ENCODE data around the gene PPIG.

Gene PPIG

DNA sequence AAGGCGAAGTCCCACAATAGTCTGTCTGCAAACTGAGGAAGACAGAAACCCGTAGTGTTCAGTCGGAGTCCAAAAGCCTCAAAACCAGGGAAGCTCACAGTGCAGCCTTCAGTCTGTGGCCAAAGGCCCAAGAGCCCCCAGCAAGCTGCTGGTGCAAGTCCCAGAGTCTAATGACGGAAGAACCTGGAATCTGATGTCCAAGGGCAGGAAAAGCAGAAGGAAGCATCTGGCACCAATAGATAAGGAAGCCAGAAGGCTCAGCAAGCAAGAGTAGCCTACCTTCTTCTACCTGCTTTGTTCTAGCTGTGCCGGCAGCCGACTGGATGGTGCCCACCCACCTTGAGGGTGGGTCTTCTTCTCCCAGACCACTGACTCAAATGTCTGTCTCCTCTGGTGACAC, 88.3 kb downstream of the PPIG start:
- H3K4me2 ChIP-seq (ENCODE audit: insufficient read depth, low read length, poor library complexity, severe bottlenecking): no peak overlapping the region
- peaks cover 0 to 3% of the 10 kb centered on the region in 2 donors for H3K4me1 ChIP-seq (ENCODE audit: control insufficient read depth in 2 of 2, insufficient read depth in 1 of 2, low read depth in 1 of 2, low read length in 2 of 2)
- H2AK5ac ChIP-seq (ENCODE audit: low read depth, low read length): no peak overlapping the region
- H3K9ac ChIP-seq (ENCODE audit: low read depth, low read length, poor library complexity): no peak overlapping the region
- no peak overlapping the region for H3K23ac ChIP-seq (ENCODE audit: low read depth, low read length, poor library complexity)
- no peak overlapping the region for H2BK15ac ChIP-seq (ENCODE audit: low read length)
- DNase-seq (ENCODE audit: low spot score): no peak
- H2BK5ac ChIP-seq (ENCODE audit: low read length): no peak overlapping the region
- no peaks in the 10 kb centered on the region for H3K9me3 ChIP-seq (replicated peaks in 1 of 2; ENCODE audit: control insufficient read depth in 2 of 2, insufficient read depth in 1 of 2, low read depth in 1 of 2, low read length in 2 of 2)
- no peak overlapping the region for H3K18ac ChIP-seq (ENCODE audit: low read length)
- no peak overlapping the region for H3K27ac ChIP-seq (replicated peaks; ENCODE audit: low read length)
- no peaks in the 10 kb centered on the region for H3K27me3 ChIP-seq (ENCODE audit: control insufficient read depth in 3 of 3, insufficient read depth in 3 of 3, low read depth in 1 of 3, low read length in 3 of 3)
- H3K4ac ChIP-seq (ENCODE audit: low read length): no peak overlapping the region
- no peaks in the 10 kb centered on the region for H3K79me1 ChIP-seq (ENCODE audit: low read depth, low read length)
- no peak overlapping the region for H2BK12ac ChIP-seq (ENCODE audit: low read length)
- H4K8ac ChIP-seq (ENCODE audit: low read depth, low read length): no peak overlapping the region
- H2BK120ac ChIP-seq (ENCODE audit: low read depth, low read length): no peak overlapping the region
- no CpG with 5 or more reads among the region's 6 CpGs for WGBS, 2 donors (ENCODE audit: extremely low coverage in 2 of 2, insufficient read length in 2 of 2, insufficient replicate concordance in 1 of 2)
- H3K4me3 ChIP-seq (ENCODE audit: low read length in 2 of 2): no peak overlapping the region
- no peaks in the 10 kb centered on the region for H3K36me3 ChIP-seq (replicated peaks in 1 of 2; ENCODE audit: control insufficient read depth in 2 of 2, insufficient read depth in 2 of 2, low read length in 2 of 2)
- H3K14ac ChIP-seq (ENCODE audit: low read length): no peak overlapping the region
- no peak overlapping the region for H4K91ac ChIP-seq (ENCODE audit: low read depth, low read length, poor library complexity)
- H2AFZ ChIP-seq (ENCODE audit: low read length): no peak overlapping the region

- no peaks in the 10 kb centered on the region for H3K79me1 ChIP-seq (ENCODE audit: low read depth, low read length)
- no peak overlapping the region for H3K23ac ChIP-seq (ENCODE audit: low read depth, low read length, poor library complexity)
- no CpG with 5 or more reads among the region's 3 CpGs for WGBS, 2 donors (ENCODE audit: extremely low coverage in 2 of 2, insufficient read length in 2 of 2, insufficient replicate concordance in 1 of 2)
- no peak overlapping the region for H3K4ac ChIP-seq (ENCODE audit: low read length)
- H3K4me3 ChIP-seq (ENCODE audit: low read length in 2 of 2): no peak overlapping the region
- no peaks in the 10 kb centered on the region for H3K36me3 ChIP-seq (replicated peaks in 1 of 2; ENCODE audit: control insufficient read depth in 2 of 2, insufficient read depth in 2 of 2, low read length in 2 of 2)
- H3K9me3 ChIP-seq (replicated peaks in 1 of 2; ENCODE audit: control insufficient read depth in 2 of 2, insufficient read depth in 1 of 2, low read depth in 1 of 2, low read length in 2 of 2): no peaks in the 10 kb centered on the region
- H2AFZ ChIP-seq (ENCODE audit: low read length): no peak overlapping the region
- H2BK12ac ChIP-seq (ENCODE audit: low read length): no peak overlapping the region
- H4K8ac ChIP-seq (ENCODE audit: low read depth, low read length): no peak overlapping the region
- H2BK5ac ChIP-seq (ENCODE audit: low read length): no peak overlapping the region
- H3K27me3 ChIP-seq (ENCODE audit: control insufficient read depth in 3 of 3, insufficient read depth in 3 of 3, low read depth in 1 of 3, low read length in 3 of 3): no peaks in the 10 kb centered on the region
- no peak overlapping the region for H3K14ac ChIP-seq (ENCODE audit: low read length)
- H2AK5ac ChIP-seq (ENCODE audit: low read depth, low read length): no peak overlapping the region
- H3K4me1 ChIP-seq (ENCODE audit: control insufficient read depth in 2 of 2, insufficient read depth in 1 of 2, low read depth in 1 of 2, low read length in 2 of 2): peaks cover 0 to 3% of the 10 kb centered on the region in 2 donors
- H3K18ac ChIP-seq (ENCODE audit: low read length): no peak overlapping the region
- no peak overlapping the region for H4K91ac ChIP-seq (ENCODE audit: low read depth, low read length, poor library complexity)
- no peak overlapping the region for H3K9ac ChIP-seq (ENCODE audit: low read depth, low read length, poor library complexity)
- H3K27ac ChIP-seq (replicated peaks; ENCODE audit: low read length): no peak overlapping the region
- H2BK120ac ChIP-seq (ENCODE audit: low read depth, low read length): no peak overlapping the region
- DNase-seq (ENCODE audit: low spot score): no peak
- no peak overlapping the region for H3K4me2 ChIP-seq (ENCODE audit: insufficient read depth, low read length, poor library complexity, severe bottlenecking)
- no peak overlapping the region for H2BK15ac ChIP-seq (ENCODE audit: low read length)
These were observed 89.0 kb downstream of the PPIG start for GRCh38 chr2:169673106-169673505.

DNA sequence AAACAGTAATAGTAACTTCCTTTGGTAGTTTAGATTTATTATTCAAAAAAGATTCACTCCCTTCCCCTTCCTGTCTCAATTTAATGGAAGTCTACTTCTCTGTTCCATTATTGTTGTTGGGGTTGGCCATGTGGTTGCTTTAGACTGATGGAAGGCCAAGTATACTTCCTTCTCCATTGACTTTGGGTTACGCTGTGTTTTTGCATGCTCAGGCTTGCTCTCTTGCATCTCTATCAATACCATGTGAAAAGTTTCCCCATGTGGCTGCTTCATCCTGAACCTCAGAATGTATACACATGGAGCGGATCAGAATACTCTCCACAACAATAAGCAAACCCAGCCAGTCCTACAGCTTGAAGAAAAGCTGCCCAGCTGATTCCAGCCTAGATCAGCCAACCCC, 89.8 kb downstream of the PPIG start:
- Histone ChIP-seq H4K91ac (ENCODE audit: low read depth, low read length, poor library complexity) (no peak overlapping the region), H3K27me3 (ENCODE audit: control insufficient read depth in 3 of 3, insufficient read depth in 3 of 3, low read depth in 1 of 3, low read length in 3 of 3) (no peaks in the 10 kb centered on the region), H3K4me2 (ENCODE audit: insufficient read depth, low read length, poor library complexity, severe bottlenecking) (no peak overlapping the region), H3K79me1 (ENCODE audit: low read depth, low read length) (no peaks in the 10 kb centered on the region), H2AK5ac (ENCODE audit: low read depth, low read length) (no peak overlapping the region), H3K9ac (ENCODE audit: low read depth, low read length, poor library complexity) (no peak overlapping the region), H3K18ac (ENCODE audit: low read length) (no peak overlapping the region), H3K4ac (ENCODE audit: low read length) (no peak overlapping the region), H2BK120ac (ENCODE audit: low read depth, low read length) (no peak overlapping the region), H3K14ac (ENCODE audit: low read length) (no peak overlapping the region), H3K23ac (ENCODE audit: low read depth, low read length, poor library complexity) (no peak overlapping the region), H3K27ac (replicated peaks; ENCODE audit: low read length) (no peak overlapping the region), H3K4me1 (ENCODE audit: control insufficient read depth in 2 of 2, insufficient read depth in 1 of 2, low read depth in 1 of 2, low read length in 2 of 2) (peaks cover 0 to 3% of the 10 kb centered on the region in 2 donors), H2BK5ac (ENCODE audit: low read length) (no peak overlapping the region), H2BK15ac (ENCODE audit: low read length) (no peak overlapping the region), H3K4me3 (ENCODE audit: low read length in 2 of 2) (no peak overlapping the region), H3K36me3 (replicated peaks in 1 of 2; ENCODE audit: control insufficient read depth in 2 of 2, insufficient read depth in 2 of 2, low read length in 2 of 2) (no peaks in the 10 kb centered on the region), H2BK12ac (ENCODE audit: low read length) (no peak overlapping the region), H4K8ac (ENCODE audit: low read depth, low read length) (no peak overlapping the region), H3K9me3 (replicated peaks in 1 of 2; ENCODE audit: control insufficient read depth in 2 of 2, insufficient read depth in 1 of 2, low read depth in 1 of 2, low read length in 2 of 2) (no peaks in the 10 kb centered on the region), H2AFZ (ENCODE audit: low read length) (no peak overlapping the region)
- DNase-seq (ENCODE audit: low spot score): no peak
- no CpG with 5 or more reads among the region's 2 CpGs for WGBS, 2 donors (ENCODE audit: extremely low coverage in 2 of 2, insufficient read length in 2 of 2, insufficient replicate concordance in 1 of 2)

DNA sequence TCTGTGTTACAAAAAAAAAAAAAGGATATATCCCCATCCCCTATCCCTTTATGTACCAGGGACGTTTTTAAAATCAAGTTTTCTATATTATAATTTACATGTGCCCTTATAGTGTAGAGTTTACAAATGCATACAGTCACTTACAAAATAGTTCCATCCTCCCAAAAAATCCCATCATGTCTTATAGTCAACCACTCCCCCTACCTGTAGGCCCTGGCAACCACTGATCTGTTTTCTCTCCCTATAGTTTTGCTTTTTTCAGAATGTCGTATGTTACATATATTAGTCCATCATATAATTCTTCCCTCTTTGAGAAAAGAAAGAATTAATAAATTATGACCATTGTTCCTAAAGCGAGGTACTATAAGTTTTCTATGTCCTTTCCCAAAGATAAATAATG, 92.2 kb downstream of the PPIG start:
- H3K9ac ChIP-seq (ENCODE audit: low read depth, low read length, poor library complexity): no peak overlapping the region
- no peak overlapping the region for H2BK12ac ChIP-seq (ENCODE audit: low read length)
- no peak overlapping the region for H3K23ac ChIP-seq (ENCODE audit: low read depth, low read length, poor library complexity)
- no peak for DNase-seq (ENCODE audit: low spot score)
- H3K4ac ChIP-seq (ENCODE audit: low read length): no peak overlapping the region
- no peak overlapping the region for H2AK5ac ChIP-seq (ENCODE audit: low read depth, low read length)
- no peak overlapping the region for H3K27ac ChIP-seq (replicated peaks; ENCODE audit: low read length)
- H3K4me1 ChIP-seq (ENCODE audit: control insufficient read depth in 2 of 2, insufficient read depth in 1 of 2, low read depth in 1 of 2, low read length in 2 of 2): peaks cover 0 to 3% of the 10 kb centered on the region in 2 donors
- no peak overlapping the region for H4K91ac ChIP-seq (ENCODE audit: low read depth, low read length, poor library complexity)
- H2BK15ac ChIP-seq (ENCODE audit: low read length): no peak overlapping the region
- no peak overlapping the region for H3K18ac ChIP-seq (ENCODE audit: low read length)
- no peak overlapping the region for H2AFZ ChIP-seq (ENCODE audit: low read length)
- no peak overlapping the region for H2BK120ac ChIP-seq (ENCODE audit: low read depth, low read length)
- no peak overlapping the region for H3K4me3 ChIP-seq (ENCODE audit: low read length in 2 of 2)
- H3K4me2 ChIP-seq (ENCODE audit: insufficient read depth, low read length, poor library complexity, severe bottlenecking): no peak overlapping the region
- H4K8ac ChIP-seq (ENCODE audit: low read depth, low read length): no peak overlapping the region
- no peak overlapping the region for H3K14ac ChIP-seq (ENCODE audit: low read length)
- no peaks in the 10 kb centered on the region for H3K36me3 ChIP-seq (replicated peaks in 1 of 2; ENCODE audit: control insufficient read depth in 2 of 2, insufficient read depth in 2 of 2, low read length in 2 of 2)
- H2BK5ac ChIP-seq (ENCODE audit: low read length): no peak overlapping the region
- no peaks in the 10 kb centered on the region for H3K27me3 ChIP-seq (ENCODE audit: control insufficient read depth in 3 of 3, insufficient read depth in 3 of 3, low read depth in 1 of 3, low read length in 3 of 3)
- no CpG with 5 or more reads among the region's 3 CpGs for WGBS, 2 donors (ENCODE audit: extremely low coverage in 2 of 2, insufficient read length in 2 of 2, insufficient replicate concordance in 1 of 2)
- no peaks in the 10 kb centered on the region for H3K79me1 ChIP-seq (ENCODE audit: low read depth, low read length)
- H3K9me3 ChIP-seq (replicated peaks in 1 of 2; ENCODE audit: control insufficient read depth in 2 of 2, insufficient read depth in 1 of 2, low read depth in 1 of 2, low read length in 2 of 2): peaks cover 0 to 8% of the 10 kb centered on the region in 2 donors
